GM12872 (cell line): ENCODE data around the gene UTY.

Source experiments
- TF ChIP-seq, protein P1 (sequence below): IDR thresholded peaks from 3 replicates; pipeline ENCODE4 v1.5.1; 2011; ENCODE audit warnings: low read depth, mild to moderate bottlenecking, low read length, moderate library complexity; ENCODE audit not compliant: insufficient read depth

The UTY gene

DNA sequence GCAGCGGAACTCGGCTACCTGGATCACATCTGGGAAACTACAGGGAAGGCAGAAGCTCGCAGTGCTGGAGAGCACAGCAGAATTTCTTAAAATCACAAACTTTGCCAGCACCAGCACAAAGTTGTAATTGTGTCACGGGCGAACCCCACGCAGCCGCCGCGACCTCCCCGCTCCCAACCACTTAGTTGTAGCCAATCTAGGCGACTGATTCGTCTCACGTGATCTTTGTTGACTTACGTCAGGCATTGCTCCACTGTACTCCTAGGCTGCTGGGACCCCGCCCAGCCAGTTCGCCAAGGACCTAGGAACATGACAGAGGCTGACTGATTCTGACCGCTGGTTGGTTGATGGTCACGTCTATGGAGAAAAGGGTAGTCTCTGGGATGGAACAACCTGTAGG, at the start of gene UTY:
Gene UTY (minus strand): TSS at position 206 of the 400 bp plus-strand sequence. CDS start 368 bp downstream, outside the sequence.
- TF ChIP-seq, protein P1, sequence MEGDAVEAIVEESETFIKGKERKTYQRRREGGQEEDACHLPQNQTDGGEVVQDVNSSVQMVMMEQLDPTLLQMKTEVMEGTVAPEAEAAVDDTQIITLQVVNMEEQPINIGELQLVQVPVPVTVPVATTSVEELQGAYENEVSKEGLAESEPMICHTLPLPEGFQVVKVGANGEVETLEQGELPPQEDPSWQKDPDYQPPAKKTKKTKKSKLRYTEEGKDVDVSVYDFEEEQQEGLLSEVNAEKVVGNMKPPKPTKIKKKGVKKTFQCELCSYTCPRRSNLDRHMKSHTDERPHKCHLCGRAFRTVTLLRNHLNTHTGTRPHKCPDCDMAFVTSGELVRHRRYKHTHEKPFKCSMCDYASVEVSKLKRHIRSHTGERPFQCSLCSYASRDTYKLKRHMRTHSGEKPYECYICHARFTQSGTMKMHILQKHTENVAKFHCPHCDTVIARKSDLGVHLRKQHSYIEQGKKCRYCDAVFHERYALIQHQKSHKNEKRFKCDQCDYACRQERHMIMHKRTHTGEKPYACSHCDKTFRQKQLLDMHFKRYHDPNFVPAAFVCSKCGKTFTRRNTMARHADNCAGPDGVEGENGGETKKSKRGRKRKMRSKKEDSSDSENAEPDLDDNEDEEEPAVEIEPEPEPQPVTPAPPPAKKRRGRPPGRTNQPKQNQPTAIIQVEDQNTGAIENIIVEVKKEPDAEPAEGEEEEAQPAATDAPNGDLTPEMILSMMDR, result no peak

DNA sequence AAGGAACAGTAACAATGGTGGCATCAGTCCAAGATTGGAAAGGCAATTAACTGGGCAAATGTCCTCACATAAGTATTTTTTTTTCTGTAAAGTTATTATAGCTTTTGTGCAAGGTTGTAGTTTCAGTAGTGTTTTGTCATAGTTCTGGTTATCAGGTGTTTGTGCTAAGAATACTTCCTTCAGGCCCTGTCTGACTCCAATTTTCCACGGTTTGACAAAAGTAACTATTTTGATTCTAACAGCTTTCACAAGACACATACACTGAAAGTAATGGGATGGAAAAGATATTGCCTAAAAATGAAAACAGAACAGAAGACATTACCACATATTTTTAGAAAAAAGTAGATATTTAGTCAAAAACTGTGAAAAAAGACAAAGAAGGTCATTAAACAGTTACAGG, 40.6 kb upstream of the UTY start:
- TF ChIP-seq, protein P1, result no peak

DNA sequence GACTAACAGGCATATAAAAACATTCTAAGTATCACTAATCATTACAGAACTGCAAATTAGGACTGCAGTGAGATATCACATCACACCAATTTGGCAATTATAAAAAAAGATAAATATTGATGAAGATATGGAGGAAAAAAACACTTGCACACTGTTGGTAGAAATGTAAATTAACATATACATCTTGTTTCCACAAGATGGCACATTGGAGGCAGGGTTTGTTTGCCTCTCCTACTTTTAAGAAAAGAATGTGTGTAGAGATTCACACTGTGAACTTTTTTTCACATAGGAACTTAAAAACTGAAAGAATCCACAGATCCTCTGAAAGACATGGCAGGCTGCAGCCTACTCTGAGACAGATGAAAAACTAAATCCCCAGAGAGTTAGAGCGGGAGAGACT, 21.4 kb upstream of the UTY start:
- TF ChIP-seq, protein P1, result peak; percentile 28; the same call in 1 of the 3 replicates

DNA sequence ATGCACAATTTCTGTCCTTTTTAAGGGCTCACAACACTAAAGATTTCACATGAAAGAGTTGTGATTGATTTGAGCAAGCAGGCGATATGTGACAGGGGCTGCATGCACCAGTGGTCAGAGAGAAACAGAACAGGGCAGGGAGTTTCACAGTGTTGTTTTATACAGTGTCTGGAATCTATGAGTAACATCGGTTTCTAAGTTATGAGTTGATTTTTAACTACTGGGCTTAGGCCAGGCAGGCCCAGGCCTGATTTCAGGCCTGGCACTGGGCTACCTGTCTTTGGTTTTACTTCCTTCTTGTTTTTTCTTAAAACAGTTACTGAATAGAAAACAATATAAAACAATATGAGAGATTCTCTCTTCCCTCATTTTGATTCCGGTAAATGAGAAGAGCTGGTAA, 13.9 kb upstream of the UTY start:
- TF ChIP-seq, protein P1, result no peak

DNA sequence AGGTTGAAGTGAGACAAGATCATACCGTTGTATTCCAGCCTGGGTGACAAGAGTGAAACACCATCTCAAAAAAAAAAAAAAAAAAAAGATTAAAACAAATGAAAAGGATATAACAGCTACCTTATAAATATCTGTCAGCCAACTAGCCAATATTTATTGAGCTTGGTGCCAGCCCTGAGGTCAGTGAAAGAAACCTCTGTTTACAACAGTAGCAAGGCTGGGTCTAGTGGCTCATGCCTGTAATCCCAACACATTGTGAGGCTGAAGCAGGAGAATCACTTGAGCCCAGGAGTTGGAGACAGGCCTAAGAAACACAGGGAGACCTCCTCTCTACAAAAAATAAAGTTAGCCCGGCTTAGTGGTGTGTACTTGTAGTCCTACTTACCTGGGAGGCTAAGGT, 12.6 kb upstream of the UTY start:
- TF ChIP-seq, protein P1, result no peak

DNA sequence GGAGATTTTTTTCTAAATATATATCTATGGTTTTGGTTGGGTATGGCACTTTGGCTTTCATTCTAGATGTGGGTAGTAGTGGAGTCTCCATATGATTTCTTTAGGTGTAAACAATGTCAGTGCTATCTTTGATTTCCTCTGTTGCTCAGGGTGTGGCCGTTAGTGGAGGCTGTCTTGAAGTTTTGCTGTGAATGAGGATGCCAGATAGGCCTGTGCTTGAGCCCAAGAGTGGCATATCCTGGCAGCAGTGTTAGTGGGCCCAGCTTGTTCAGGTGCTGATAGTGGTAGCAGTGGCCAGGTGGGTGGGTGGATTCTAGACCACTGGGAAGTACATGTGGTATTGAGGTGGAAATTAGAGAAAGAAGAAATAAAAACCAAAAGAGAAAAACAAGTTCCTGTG, 8.9 kb upstream of the UTY start:
- TF ChIP-seq, protein P1, result no peak

DNA sequence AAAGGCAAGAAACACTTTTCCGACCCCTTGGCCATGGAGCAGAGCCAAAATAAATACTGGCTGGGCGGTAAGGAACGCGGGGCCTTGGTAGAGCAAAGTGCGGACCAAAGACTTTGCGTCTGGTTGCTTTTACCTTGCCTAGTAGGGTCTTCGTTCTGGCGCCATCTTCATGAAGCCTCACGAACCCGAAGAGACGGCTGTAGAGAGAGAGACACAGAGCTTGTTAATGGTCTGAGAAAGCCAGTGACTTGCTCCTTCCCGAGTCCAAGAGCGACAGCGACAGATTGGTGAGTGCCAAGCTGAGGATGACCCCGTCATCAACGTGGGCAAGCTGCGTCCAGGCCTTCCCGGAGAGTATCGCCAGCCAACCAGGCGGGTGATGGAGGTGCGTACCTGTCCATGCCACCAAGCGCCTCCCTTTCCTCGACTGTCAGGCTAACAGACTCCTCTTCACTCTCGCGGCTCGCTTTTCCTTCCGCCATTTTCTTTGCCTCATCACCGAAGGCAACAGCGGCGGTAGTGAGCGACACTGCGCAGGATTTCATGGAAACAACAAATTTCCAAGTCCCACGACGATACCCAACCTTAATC, 617 bp downstream of the UTY start:
- TF ChIP-seq, protein P1, result no peak
